Fibroblast of gingiva (primary cell): ENCODE measurements around the gene DMXL1.
A peak's percentile ranks its signal among the peaks of the same experiment; 100 is the strongest.
"Not testable (repeated sequence)": the region's sequence is repeated elsewhere in the genome, so short reads cannot be mapped to it uniquely, and the experiment has no call there.

Experiments used
- DNase-seq: peaks from one replicate; pipeline ENCODE4 v3.0.0-alpha.2; 2011; ENCODE audit warnings: low read depth

Gene DMXL1

DNA sequence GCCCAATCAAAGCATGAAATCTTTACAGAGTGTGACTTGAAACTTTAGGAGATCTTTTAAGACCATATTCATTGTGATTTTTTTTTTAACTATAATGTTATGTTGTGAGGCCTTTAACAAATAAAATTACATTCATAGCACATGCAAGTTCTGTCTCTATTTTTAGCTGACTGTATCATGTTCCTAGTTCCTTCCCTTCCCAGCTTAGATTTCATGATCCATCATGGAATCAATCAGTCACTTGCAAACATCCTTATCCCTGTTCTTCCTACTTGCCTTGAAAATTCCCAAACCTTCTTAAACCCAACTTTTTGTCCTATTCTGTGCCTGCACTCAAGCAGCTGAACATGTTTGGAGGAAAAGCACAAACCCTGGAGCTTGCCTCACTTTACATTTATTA, 141.8 kb downstream of the DMXL1 start:
- peak; percentile 2 for DNase-seq

DNA sequence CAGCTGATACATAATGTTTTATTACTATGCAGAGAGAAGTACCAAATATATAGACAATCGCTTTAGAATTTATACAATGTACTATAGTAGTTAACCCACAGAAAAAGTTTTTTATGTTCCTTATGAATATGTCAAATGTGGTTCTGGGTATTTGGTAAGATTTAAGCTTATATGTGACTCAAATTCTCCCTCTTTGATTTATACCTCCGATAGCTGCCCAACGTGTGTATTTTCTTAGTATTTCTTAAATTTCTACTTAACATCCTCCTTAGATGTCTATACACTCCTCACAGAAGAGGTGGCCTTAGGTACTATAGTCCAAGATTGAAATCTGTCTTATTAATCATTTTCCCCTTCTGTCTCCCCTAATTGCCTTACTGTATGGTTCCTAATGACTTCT, 146.3 kb downstream of the DMXL1 start:
- no peak for DNase-seq

DNA sequence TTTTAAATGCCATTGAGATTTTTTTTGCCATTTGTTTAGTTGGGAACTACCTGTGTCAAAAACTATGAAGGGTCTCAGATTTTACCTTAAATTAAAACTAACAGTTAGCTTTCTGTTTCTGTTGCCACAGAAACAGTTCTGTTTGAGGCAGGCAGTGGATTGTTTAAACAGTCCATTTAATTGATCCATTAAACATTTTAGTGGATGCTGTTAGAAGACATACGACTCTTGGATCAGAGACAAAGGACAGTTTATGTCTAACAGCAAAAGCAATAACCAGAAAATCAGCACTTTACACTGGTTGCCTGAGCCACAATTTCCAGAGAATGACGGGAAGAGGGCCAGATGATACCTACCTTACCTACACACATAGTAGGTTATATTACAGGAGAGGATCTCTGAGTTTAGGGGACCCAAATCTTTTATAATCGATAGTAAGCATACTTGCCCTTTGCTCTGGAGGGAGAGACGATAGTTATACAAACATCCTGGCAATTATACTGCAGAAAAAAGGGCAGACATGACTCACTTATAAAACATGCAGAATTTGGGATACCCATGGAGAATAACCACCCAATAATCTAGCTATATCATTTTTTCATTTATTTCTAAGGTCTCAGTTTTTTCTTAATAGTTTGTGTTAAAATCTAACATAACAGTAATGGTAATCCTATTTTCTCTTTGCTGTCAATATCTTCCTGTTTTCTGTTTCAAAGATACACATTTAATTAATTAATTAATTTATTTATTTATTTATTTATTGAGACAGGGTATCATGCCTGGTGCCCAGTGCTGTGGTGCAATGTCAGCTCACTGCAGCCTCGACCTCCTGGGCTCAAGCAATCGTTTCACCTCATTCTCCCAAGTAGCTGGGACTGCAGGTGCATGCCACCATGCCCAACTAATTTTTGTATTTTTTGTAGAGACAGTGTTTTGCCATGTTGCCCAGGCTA, 148.2 kb downstream of the DMXL1 start:
- DNase-seq = peak; percentile 3

DNA sequence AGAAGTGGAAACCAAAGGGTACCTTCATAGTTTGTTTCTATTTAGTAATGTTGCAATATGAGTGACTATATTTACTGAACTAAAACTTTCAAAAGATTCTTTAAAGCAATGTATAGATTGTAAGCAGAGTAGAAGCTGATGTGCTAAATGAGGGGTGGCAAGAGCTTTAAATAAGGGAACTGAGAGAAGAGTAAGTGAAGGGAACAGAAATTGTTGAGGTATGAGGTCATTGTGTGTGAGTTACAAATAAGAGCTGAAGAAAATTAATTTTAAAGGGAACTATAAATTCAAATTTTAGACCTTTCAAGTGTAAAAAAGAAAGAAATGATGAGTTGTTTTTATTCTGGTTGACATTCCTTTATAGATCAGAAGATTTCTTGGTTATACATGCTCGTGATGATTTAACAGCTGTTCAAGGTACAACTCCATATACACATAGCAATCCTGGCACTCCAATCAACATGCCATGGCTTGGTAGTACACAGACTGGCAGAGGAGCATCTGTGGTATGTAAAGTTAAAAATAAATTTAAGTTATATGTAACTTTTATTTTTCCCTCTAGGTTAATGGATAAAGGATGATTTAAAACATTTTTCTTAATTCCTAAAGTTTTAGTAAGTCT, 149.8 kb downstream of the DMXL1 start:
- DNase-seq = no peak

DNA sequence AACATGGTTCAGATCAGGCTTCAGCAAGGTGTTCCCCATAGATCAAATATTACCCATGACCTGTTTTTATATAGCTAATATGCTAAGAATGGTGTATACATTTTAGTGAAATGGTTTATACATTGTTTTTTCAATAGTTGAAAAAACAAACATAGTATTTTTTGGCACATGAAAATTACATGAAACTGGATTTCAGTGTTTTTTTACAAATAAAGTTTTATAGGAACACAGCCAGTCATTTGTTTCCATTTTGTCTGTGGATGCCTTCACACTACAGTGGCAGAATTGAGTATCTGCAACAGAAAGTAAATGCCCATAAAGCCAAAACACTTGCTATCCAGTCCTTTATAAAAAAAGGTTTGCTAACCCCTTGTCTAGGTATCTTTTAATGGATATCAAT, 150.4 kb downstream of the DMXL1 start:
- DNase-seq = no peak

DNA sequence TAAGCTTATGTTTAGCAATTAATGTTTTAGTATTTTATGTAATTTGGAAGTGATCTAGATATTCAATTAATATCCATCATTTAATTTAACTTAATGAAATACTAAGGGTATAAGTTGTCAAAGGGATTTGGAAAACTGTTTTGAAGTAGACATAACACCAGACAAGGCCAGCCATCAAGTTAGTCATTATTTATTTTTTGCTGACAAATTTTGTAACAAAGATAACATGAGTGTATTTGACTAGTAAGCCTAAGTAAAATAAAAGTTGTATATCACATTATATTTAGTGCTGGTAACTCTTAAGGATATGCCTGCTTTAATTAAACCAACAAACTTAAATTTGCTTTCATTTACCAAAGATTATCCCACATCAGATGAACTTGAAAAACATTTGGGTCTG, 159.1 kb downstream of the DMXL1 start:
- no peak for DNase-seq

DNA sequence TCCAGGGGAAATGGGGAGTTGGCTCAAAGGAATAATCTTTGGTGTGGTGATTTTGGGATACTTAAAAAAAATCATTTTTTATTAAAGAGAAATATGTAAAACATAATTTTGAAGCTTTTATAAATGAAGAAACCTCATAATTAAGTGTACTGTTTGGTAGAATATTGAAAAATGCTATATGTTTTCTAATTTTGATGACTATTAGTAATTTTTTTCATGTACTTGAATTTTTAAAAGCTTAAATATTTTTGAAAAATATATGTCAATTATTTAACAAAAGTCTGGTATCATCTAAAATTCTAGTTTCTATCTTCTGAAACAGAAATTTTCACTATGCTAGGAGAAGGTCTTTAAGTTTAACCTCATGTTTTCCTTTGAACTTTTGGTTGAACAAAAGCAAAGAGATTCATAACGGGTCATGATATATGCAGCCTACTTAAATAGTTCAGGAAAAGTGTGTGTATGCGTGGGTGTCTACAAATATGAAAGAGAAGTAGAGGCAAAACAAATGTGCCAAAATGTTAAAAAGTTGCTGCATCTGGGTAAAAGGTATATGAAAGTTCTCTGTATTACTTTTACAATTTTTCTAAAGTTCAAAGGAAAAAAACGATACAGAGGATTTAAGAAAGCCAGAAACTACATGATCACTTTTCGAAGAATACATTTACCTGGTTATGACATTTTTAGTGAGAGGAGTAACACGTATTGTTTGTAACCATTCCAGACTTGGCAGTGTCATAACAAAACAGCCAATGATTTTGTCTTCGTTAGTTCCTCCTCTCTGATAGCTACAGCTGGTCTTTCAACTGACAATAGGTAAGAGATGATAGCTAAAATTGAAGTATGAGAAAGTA, 167.6 kb downstream of the DMXL1 start:
- no peak for DNase-seq

DNA sequence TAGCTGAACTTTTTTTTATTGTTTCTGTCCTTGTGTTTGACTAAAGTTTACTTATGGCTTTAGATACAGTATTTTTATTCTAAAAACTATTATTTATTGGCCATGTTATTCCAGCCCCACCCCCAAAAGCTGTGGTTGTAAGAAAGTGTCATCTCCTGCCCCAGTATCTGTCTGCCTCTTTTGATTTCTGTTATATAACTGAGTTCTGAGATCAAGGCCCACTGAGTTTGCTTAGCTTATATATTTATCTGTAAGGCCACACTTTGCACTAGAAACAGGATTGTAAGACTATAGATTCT, 168.2 kb downstream of the DMXL1 start:
- DNase-seq = no peak

DNA sequence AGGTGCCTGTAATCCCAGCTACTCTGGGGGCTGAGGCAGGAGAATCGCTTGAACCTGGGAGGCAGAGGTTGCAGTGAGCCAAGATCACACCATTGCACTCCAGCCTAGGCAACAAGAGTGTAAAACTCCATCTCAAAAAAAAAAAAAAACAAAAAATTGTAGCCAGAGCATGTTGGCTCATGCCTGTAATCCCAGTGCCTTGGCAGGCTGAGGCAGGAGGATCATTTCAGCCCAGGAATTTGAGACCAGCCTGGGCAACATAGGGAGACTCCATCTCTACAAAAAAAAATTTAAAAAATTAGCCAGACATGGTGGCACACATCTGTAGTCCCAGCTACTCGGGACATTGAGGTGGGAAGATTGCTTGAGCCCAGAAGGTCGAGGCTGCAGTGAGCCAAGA, 168.9 kb downstream of the DMXL1 start:
- not testable (repeated sequence) for DNase-seq

DNA sequence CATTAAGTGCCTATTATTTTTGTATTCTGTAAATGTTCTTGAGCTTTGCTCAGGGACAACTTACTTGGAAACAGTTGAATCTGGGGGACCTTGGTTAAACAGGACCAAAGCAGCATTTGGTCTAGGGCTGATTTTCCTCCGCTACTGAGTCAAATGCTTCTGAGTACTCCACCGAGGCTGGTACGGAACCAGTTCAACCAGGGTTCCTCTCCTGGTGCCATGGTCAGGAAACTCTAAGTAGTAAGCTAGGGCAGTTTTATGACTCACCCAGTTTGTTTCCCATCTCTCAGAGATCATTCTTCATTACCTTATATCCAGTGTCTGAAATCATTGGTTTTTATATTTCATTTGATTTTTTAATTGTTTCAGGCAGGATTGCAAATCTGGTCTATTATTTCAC, 173.0 kb downstream of the DMXL1 start:
- no peak for DNase-seq

DNA sequence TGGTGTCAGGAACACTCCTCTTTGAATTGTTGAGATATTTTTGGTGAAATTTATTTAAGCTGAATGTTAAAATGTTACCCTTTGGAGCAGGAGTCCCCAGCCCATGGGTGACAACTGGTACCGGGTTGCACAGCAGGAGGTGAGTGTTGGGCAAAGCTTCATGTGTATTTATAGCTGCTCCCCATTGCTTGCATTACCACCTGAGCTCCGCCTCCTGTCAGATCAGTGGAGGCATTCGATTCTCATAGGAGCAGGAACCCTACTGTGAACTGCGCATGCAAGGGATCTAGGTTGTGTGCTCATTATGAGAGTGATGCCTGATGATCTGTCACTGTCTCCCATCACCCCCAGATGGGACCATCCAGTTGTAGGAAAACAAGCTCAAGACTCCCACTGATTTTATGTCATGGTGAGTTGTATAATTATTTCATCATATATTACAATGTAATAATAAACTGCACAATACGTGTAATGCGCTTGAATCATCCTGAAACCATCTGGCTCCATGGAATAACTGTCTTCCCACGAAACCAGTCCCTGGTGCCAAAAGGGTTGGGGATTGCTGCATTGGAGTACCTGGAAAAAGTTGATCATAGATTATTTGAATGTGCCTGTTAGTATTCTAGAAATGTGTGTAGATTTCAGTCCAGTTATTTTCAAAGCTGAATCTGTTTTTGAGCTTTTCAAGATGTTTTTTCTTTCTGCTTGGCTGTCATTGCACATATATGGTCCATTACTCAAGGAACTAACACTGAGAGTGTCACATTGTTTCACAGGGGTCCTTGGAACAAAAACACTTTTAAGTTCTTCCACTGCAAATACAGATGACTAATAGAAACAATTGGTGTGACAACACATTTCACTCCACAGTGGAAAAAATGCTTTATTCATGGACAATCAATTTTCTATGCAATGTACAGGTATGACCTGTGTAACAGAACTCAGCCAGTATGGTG, 180.3 kb downstream of the DMXL1 start:
- peak; percentile 8 for DNase-seq

DNA sequence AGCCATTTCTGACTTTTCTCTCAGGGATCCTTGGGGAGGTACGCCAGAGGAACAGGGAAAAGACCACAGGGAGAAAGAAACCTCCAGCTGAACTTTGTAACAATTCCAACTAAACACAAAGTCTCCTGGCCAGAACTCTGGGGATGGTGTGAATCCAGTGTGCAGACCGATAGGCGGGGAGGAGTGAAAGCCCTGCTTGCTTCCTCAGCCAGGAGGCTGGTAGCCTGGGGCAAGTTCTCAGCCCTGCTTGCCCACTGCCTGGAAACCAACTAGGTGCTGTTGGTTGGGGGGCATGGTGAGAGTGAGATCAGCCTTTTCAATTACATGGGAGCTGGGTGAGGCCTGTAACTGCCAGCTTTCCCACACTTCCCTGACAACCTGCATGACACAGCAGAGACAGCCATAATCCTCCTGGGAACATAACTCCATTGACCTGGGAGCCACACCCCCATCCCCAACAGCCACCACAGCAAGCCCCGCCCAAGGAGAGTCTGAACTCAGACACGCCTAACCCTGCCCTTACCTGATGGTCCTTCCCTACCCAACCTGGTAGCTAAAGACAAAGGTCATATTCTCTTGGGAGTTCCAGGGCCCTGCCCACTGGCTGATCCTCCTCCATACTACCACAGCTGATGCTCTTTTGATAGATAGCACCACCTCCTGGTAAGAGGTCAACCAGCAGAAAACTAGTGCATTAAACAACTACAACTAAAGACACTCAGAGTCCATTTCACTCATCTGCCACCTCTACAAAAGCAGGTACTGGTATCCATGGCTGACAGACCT, 184.9 kb downstream of the DMXL1 start:
- no peak for DNase-seq

DNA sequence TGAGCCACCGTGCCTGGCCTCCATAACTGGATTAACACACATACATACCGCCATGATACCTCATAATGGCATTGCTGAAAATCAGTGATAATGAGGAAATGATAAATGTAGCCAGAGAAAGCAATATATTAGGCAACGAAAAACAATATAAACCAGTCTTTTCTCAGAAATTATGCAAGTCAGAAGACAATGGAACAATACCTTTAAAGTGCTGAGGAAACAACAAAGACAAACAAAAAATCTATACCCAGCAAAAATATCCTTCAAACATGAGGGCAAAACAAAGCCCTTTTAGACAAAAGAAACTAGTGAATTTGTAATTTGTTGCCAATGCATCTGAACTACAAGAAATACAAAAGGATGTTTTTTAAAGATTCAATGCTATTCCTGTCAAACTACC, 186.7 kb downstream of the DMXL1 start:
- DNase-seq = no peak

DNA sequence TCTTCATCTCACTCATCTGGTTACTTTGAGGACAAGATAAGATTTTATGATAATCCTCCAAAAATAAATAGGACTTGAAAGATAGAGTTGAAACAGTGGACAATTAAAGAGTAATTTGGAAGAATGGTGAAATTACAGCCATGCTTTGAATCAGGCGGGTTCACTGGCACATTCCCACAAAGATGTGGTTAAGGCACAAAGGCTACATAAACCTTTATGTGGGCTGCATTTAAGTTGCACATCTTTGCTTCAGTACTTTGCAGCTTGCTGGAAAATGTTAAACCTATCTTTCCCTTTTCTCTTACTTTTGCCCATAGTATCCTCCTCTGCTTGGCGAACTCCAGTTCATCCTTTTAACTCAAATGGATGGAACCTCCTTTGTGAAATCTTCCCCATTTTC, 192.8 kb downstream of the DMXL1 start:
- no peak for DNase-seq

DNA sequence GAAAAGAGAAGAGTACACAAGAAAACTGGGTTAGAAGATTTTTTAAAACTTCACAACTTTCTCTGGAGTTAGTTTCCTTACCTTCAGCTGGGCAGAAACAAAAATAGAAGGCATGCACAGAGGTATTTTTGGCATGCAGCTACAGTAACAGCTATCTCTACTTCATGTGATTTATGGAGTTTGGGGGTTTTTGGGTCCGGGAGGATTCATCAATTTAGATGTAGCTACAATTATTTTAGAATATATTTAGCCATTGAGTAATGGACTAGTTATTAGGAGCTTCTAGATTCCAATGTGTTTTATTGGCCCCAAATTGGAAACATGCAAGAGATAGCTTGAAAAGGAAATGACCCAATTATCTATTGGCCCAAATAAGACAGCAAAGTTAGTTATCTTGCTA, 193.3 kb downstream of the DMXL1 start:
- DNase-seq = no peak

DNA sequence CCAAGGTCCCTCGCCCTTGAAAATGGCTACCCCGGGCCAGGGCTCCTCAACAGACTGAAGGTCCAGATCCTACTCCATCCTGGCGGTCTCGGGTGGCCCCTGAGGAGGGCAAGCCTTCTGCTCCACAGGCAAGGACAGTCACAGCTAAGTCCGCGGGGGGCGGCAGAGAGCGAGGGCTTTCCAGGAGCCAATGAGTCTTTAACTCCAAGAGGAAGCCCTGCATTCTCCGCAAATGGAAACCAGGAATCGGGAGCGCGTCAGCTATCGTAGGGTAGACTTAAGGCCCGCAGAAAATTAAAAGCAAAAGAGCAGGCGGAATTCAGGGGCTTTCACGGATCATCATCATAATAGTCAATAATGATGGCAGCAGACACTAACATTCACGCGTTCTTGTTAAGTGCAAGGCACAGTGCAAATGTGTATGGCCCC, 197.1 kb downstream of the DMXL1 start:
- peak; percentile 93 for DNase-seq

DNA sequence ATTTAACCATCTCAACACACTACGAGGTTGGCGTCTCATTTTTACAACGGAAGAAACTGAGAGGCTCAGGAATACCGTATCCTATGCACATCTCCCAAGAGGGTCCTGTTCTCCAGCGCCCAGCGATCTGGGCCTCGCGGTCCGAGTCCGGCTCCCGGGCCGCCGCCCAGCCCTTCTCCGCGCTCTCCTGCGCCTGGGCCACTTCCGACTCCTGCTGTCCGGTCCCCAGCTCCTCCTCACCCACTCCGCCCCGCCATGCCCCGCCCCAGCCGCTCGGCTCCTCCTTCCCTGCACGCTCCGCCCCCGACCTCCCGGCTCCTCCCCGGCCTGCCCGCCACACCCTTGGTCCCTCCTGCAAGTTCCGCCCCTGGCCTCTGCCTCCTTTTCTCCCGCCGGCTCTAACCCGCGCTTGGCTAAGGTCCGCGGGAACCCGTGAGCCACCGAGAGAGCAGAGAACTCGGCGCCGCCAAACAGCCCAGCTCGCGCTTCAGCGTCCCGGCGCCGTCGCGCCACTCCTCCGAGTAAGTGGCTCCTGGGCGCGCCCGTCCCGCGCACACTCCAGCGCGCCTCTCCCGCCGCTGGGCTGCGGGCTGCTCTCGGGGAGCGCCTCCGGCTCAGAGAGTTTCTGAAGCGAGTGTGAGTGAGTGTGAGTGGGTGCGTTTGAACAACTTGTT, 197.6 kb downstream of the DMXL1 start:
- peak; percentile 96 for DNase-seq

DNA sequence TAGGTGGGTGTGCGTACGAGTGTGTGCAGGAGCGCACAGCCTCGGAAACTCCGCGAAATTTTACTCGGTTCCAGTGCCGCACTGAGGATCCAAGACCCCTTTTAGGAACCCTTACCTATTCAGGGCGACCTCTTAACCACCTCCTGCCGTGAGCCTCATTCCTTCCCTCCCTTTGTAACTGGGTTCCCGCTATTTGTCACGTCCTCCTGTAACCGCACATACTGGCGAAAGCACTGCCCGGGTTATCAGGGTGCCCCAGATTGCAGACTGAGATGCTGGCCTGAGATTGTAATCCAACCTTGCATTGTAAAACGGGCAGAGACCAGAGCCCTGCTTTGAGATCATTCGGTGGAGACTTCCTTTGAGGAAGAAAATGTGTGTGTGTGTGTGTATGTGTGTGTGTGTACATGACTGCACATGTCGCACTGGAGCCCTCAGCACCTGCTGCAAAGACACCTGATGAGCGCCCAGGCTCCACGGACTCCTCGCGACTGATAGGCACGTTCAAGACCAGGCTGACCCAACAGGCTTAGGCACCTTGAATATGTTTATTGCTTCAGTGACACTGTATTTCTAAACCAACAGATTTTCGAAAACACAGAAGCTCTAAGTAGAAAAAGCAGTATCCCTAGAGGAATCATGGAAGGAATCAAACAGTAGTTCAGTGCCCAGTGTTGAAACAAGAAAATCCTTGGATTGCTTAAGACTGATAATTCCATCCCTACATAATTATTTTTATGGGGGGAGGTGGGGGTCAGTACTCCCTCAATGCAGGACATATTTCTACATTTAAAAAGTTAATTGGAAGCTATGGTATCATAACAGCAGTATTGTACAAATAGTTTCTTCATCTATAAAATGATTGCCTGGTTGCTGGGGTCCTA, 198.4 kb downstream of the DMXL1 start:
- peak; percentile 32 for DNase-seq

DNA sequence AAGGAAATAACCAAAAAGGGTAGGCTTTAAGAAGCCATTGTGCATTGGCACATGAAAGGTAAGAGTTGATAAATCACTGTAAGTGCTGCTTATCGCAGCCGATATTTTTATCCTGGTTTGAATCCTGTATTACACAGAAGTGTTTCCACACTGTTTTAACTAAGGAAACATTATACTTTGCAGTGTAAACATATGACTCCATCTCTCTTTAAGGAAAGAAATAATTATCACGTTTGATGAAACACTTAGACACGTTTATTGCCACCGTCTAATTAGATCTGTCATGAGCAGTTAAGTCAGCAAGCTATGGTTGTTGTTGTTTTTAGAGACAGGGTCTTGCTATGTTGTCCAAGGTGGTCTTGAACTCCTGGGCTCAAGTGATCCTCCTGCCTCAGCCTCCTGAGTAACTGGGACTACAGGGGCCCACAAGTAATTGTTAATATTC, 199.3 kb downstream of the DMXL1 start:
- DNase-seq = no peak
